Measurements from ENCODE around the gene TMTC2. TPM values are rescaled to one million over a fixed set of nuclear protein-coding genes. Genes with fewer than 3 reads are reported as not detected.

TMTC2 gene
- total RNA-seq, 2 experiments from 2014 or later, result 5.1 to 6.0 TPM

DNA sequence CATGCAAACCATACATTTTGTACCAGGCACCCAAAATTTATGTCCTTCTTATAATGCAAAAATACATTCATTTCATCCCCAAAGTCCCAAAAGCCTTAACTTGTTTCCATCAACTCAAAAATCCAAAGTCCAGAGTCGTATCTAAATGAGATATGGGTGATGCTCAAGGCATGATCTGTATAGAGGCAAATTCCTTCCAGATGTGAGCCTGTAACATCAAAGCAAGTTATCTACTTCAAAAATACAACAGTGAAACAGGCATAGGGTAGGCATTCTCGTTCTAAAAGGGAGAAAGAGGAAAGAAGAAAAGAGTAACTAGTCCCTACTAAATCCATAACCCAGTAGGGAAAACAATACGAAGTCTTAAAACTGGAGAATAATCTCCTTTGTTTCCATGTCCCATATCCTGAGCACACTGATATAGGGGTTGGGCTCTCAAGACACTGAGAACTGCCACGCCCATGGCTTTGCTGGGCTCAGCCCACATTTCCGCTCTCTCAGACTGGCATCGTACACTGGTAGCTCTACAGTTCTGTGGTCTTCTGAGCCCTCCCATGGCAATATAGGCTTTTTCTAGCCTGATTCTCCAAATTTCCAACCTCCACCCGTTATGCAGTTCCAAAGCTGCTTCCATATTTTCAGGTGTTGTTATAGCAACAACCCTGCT, 232.8 kb downstream of the TMTC2 start:
- Mint-ChIP-seq H3K9me3 (no peaks in the 10 kb centered on the region), H3K27me3 (no peaks in the 10 kb centered on the region), H3K27ac (no peak overlapping the region), H3K4me3 (no peak overlapping the region), H3K36me3 (ENCODE audit: low read depth) (no peaks in the 10 kb centered on the region), H3K4me1 (no peaks in the 10 kb centered on the region)
- POLR2A ChIA-PET, result no interaction called here
- no peak for DNase-seq
- CTCF ChIA-PET, result no interaction called here

DNA sequence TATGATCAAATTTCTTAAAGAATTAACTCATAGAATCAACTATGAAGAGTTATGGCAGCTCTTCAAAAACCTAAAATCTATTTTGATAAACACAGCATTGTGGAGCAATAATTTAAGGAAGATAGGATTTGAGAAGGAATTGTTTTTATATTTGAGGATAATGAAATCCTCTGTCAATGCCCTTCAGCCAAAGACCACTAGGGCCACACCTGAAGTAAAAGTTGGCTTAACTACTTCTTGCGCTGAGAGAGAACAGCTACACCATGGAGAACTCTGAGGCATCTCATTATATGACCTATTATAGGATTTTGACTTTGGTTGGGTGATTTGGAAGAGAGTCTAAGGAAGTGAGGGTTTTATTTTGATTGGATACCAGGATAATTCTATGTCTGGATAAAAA, 237.2 kb downstream of the TMTC2 start:
- Mint-ChIP-seq H3K36me3 (ENCODE audit: low read depth) (no peaks in the 10 kb centered on the region), H3K27ac (no peak overlapping the region), H3K4me1 (no peaks in the 10 kb centered on the region), H3K27me3 (no peaks in the 10 kb centered on the region), H3K4me3 (no peak overlapping the region), H3K9me3 (no peaks in the 10 kb centered on the region)
- POLR2A ChIA-PET, result no interaction called here
- CTCF ChIA-PET, result no interaction called here
- no peak for DNase-seq

- CTCF ChIA-PET, result no interaction called here
- POLR2A ChIA-PET, result no interaction called here
- no peak for DNase-seq
- Mint-ChIP-seq H3K27ac (no peak overlapping the region), H3K4me1 (no peaks in the 10 kb centered on the region), H3K9me3 (no peaks in the 10 kb centered on the region), H3K36me3 (ENCODE audit: low read depth) (no peaks in the 10 kb centered on the region), H3K4me3 (no peak overlapping the region), H3K27me3 (no peaks in the 10 kb centered on the region)
Observed at GRCh38 chr12:82926630-82927029, 239.9 kb downstream of the TMTC2 start.

GRCh38 chr12:82930301-82930700, 243.6 kb downstream of the TMTC2 start:
- ChIA-PET CTCF (no interaction called here), POLR2A (no interaction called here)
- no peaks in the 10 kb centered on the region for H3K36me3 Mint-ChIP-seq (ENCODE audit: low read depth)
- no peaks in the 10 kb centered on the region for H3K9me3 Mint-ChIP-seq
- H3K27ac Mint-ChIP-seq, result no peak overlapping the region
- H3K27me3 Mint-ChIP-seq, result no peaks in the 10 kb centered on the region
- no peaks in the 10 kb centered on the region for H3K4me1 Mint-ChIP-seq
- no peak for DNase-seq
- no peak overlapping the region for H3K4me3 Mint-ChIP-seq

DNA sequence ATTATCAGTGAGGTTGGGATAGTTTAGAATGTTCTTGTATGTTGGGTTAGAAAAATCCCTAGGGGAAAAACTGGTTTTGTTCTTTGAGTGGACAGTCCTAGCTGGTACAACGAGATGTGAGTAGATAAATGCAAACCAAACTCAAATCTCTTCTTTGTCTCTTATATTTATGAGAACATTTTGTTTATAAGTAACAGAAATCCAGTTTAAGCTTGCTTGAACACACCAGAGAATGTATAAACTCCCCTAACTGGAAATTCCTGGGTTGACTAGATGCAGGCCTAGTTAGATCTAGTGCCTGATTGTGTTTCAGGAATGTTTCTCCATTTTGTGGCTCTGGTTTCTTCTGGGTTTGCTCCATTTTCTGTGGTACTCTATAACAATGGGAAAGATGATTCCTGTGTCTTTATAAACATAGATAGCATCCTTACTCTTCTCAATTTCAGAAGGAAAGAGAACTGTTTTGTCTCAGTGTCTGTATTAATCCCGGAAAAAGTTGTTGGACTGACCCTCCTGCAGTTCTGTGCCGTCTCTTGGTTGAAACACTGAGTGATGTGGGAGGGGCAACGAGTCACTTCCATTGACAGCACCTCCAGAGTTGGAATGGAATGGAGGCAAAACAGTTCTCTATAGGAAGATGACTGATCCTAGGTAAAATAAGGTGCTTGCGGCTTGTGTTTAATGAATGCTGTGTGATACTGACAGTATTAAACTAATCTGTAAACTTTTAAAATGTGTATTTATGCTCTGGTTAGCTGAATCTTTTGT, 244.8 kb downstream of the TMTC2 start:
- POLR2A ChIA-PET, result no interaction called here
- Mint-ChIP-seq H3K36me3 (ENCODE audit: low read depth) (no peaks in the 10 kb centered on the region), H3K9me3 (no peaks in the 10 kb centered on the region), H3K4me3 (no peak overlapping the region), H3K27me3 (no peaks in the 10 kb centered on the region), H3K27ac (no peak overlapping the region), H3K4me1 (no peaks in the 10 kb centered on the region)
- CTCF ChIA-PET, result no interaction called here
- no peak for DNase-seq

- H3K27ac Mint-ChIP-seq, result no peak overlapping the region
- H3K4me3 Mint-ChIP-seq, result no peak overlapping the region
- CTCF ChIA-PET, result no interaction called here
- H3K27me3 Mint-ChIP-seq, result no peaks in the 10 kb centered on the region
- H3K4me1 Mint-ChIP-seq, result no peaks in the 10 kb centered on the region
- no peaks in the 10 kb centered on the region for H3K9me3 Mint-ChIP-seq
- DNase-seq, result no peak
- POLR2A ChIA-PET, result no interaction called here
- H3K36me3 Mint-ChIP-seq (ENCODE audit: low read depth), result no peaks in the 10 kb centered on the region
Observed at GRCh38 chr12:82937151-82937550, 250.4 kb downstream of the TMTC2 start.

GRCh38 chr12:82942521-82942920, 255.8 kb downstream of the TMTC2 start:
- H3K4me3 Mint-ChIP-seq, result no peak overlapping the region
- H3K36me3 Mint-ChIP-seq (ENCODE audit: low read depth), result no peaks in the 10 kb centered on the region
- H3K27ac Mint-ChIP-seq, result no peak overlapping the region
- no peaks in the 10 kb centered on the region for H3K27me3 Mint-ChIP-seq
- ChIA-PET POLR2A (no interaction called here), CTCF (interaction anchor here (0.8 to 1.2 kb wide), 2 partner anchors 13 to 257 kb away, joined by 3 to 6 read pairs; no protein-coding TSS in a partner anchor)
- H3K4me1 Mint-ChIP-seq, result no peaks in the 10 kb centered on the region
- DNase-seq, result no peak
- no peaks in the 10 kb centered on the region for H3K9me3 Mint-ChIP-seq

DNA sequence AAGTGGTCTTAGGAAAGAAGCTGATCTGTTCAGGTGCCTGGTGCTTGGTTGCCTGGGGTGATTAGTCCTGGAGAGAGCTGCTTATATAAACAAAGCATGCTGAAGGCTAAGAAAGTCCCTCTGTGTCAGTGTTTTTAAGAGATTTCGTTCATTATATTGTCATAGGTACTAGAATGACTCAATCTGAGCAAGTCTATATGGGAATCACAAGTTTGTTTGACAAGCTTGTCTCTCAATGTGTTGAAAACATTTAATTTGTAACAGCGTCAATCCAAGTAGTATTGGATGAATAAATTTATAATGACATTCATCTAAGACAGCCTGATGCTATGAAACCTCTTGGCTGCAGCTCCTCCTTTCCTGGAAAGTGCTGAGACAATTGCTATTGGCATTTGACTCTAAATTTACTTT, 256.3 kb downstream of the TMTC2 start:
- ChIA-PET POLR2A (no interaction called here), CTCF (interaction anchor here (0.8 to 1.2 kb wide), 2 partner anchors 14 to 257 kb away, joined by 3 to 6 read pairs; no protein-coding TSS in a partner anchor)
- no peak for DNase-seq
- Mint-ChIP-seq H3K4me1 (no peaks in the 10 kb centered on the region), H3K9me3 (no peaks in the 10 kb centered on the region), H3K27ac (no peak overlapping the region), H3K27me3 (no peaks in the 10 kb centered on the region), H3K4me3 (no peak overlapping the region), H3K36me3 (ENCODE audit: low read depth) (no peaks in the 10 kb centered on the region)

DNA sequence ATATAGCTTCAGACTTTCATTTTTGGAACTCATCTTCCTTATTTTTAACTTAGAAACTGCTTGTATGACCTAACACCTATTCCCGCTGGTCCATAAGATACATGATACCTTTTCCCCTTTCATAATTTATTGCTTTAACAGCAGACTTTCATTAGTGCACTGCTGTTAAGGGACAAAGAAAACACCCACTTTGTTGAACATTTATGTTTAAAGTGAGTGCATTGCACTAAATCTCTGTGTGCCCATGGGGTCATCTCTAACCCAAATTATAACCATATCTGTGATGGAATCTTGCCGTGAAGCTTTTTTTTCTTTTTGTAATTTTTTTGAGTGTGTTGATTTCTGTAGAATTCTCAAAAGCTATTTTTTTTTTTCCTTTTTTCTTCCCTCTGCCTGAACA, 261.8 kb downstream of the TMTC2 start:
- POLR2A ChIA-PET, result no interaction called here
- Mint-ChIP-seq H3K9me3 (no peaks in the 10 kb centered on the region), H3K36me3 (ENCODE audit: low read depth) (no peaks in the 10 kb centered on the region), H3K27me3 (no peaks in the 10 kb centered on the region), H3K4me1 (no peaks in the 10 kb centered on the region), H3K27ac (no peak overlapping the region), H3K4me3 (no peak overlapping the region)
- CTCF ChIA-PET, result no interaction called here
- DNase-seq, result no peak

DNA sequence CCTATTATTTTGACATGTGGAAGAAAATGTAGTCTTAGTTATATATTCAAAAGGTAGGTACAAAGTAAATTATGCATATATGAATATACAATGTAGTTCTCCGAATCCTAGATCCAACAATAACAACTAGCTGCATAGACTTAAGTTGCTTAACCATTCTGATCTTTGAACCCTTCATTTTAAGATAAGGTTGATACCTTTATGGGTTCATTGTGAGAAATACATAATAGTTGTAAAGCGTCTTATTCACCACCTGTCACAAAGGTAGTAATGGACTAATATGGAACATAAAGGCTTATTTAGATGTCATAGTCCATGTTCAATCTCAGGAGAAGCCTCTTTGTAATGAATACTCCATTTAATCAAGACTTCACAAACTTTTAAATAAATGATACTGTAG, 263.6 kb downstream of the TMTC2 start:
- Mint-ChIP-seq H3K4me1 (no peaks in the 10 kb centered on the region), H3K27ac (no peak overlapping the region), H3K36me3 (ENCODE audit: low read depth) (no peaks in the 10 kb centered on the region), H3K4me3 (no peak overlapping the region), H3K27me3 (no peaks in the 10 kb centered on the region), H3K9me3 (no peaks in the 10 kb centered on the region)
- ChIA-PET CTCF (no interaction called here), POLR2A (no interaction called here)
- no peak for DNase-seq

GRCh38 chr12:82952946-82953345, 266.2 kb downstream of the TMTC2 start:
- ChIA-PET POLR2A (no interaction called here), CTCF (no interaction called here)
- H3K36me3 Mint-ChIP-seq (ENCODE audit: low read depth), result no peaks in the 10 kb centered on the region
- H3K9me3 Mint-ChIP-seq, result no peaks in the 10 kb centered on the region
- DNase-seq, result no peak
- H3K4me1 Mint-ChIP-seq, result no peaks in the 10 kb centered on the region
- no peak overlapping the region for H3K4me3 Mint-ChIP-seq
- H3K27me3 Mint-ChIP-seq, result no peaks in the 10 kb centered on the region
- no peak overlapping the region for H3K27ac Mint-ChIP-seq

DNA sequence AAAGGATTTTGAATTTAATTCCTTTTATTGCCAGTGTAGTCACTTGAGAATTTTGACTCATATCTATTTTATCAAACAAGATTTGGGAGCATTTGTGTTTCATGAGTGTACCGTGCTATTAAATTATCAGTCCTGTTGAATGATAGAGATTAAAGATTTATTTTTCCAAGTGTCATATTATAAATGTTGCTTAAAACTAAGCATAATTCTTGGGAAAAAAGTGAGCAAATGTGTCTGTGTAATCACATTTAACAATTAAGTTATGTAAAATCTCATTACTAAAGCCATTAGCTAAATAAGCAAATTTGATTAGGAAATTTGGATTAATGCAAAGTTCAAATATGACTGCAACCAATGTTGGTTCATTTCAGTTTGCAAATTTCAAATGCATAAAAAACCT, 266.7 kb downstream of the TMTC2 start:
- Mint-ChIP-seq H3K9me3 (no peaks in the 10 kb centered on the region), H3K27ac (no peak overlapping the region), H3K27me3 (no peaks in the 10 kb centered on the region), H3K36me3 (ENCODE audit: low read depth) (no peaks in the 10 kb centered on the region), H3K4me3 (no peak overlapping the region), H3K4me1 (no peaks in the 10 kb centered on the region)
- DNase-seq, result no peak
- POLR2A ChIA-PET, result no interaction called here
- CTCF ChIA-PET, result no interaction called here

GRCh38 chr12:82954064-82954463, 267.4 kb downstream of the TMTC2 start:
- no peaks in the 10 kb centered on the region for H3K9me3 Mint-ChIP-seq
- no peak overlapping the region for H3K4me3 Mint-ChIP-seq
- H3K27me3 Mint-ChIP-seq, result no peaks in the 10 kb centered on the region
- no peaks in the 10 kb centered on the region for H3K36me3 Mint-ChIP-seq (ENCODE audit: low read depth)
- ChIA-PET CTCF (no interaction called here), POLR2A (no interaction called here)
- H3K4me1 Mint-ChIP-seq, result peaks cover 6% of the 10 kb centered on the region
- no peak overlapping the region for H3K27ac Mint-ChIP-seq
- DNase-seq, result no peak

DNA sequence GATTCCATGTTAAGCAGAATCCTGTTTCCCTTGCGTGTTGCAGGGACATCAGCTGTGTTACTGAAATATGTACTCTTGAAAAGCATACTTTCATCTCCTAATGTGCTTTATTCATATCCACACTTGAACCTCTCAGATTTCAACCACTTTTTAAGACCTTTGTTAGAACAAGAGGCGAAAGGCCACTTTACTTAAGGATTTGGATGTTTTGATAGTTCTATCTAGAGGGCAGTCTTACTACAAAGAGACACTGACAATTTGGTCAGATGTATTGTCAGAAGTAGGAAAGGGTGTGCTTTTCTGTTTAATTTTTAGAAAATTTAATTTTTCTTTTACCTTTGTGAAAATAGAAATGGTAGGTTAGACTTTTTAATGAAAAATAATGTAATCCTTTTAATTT, 267.9 kb downstream of the TMTC2 start:
- ChIA-PET CTCF (no interaction called here), POLR2A (no interaction called here)
- DNase-seq, result no peak

More for the DNA sequence above, 267.9 kb downstream of the TMTC2 start:
- Mint-ChIP-seq H3K36me3 (ENCODE audit: low read depth) (no peaks in the 10 kb centered on the region), H3K27me3 (no peaks in the 10 kb centered on the region), H3K27ac (no peak overlapping the region), H3K4me3 (no peak overlapping the region), H3K9me3 (no peaks in the 10 kb centered on the region), H3K4me1 (peaks cover 10% of the 10 kb centered on the region)

Measured in activated CD4-positive, alpha-beta memory T cell treated with anti-CD3 and anti-CD28 coated beads, Interleukin-2, amount 10 ng/mL, durations not matched to agents 7 days and 5 days (primary cell).